NCI-H1092 treated with DMSO at 0.1 percent for 48 hours (cell line): Measurements from ENCODE around the gene PPP1R26.

Source experiments
- DNase-seq: peaks from one replicate; lab custom pipeline; 2025; lab: John Stamatoyannopoulos, UW

Gene PPP1R26

GRCh38 chr9:135488013-135488330 is 8.4 kb downstream of the PPP1R26 start:
- DNase-seq = no peak

GRCh38 chr9:135488527-135488926 is 8.9 kb downstream of the PPP1R26 start:
- no peak for DNase-seq

GRCh38 chr9:135489188-135489906 is 9.8 kb downstream of the PPP1R26 start:
- DNase-seq = no peak

GRCh38 chr9:135490166-135490870 is 10.7 kb downstream of the PPP1R26 start:
- no peak for DNase-seq

GRCh38 chr9:135490980-135491464 is 11.4 kb downstream of the PPP1R26 start:
- no peak for DNase-seq

GRCh38 chr9:135491764-135492163 is 12.2 kb downstream of the PPP1R26 start:
- no peak for DNase-seq

- no peak for DNase-seq
Observed at GRCh38 chr9:135492886-135493669, 13.5 kb downstream of the PPP1R26 start.

- no peak for DNase-seq
Observed at GRCh38 chr9:135494791-135495559, 15.4 kb downstream of the PPP1R26 start.

GRCh38 chr9:135498381-135499126 is 19.0 kb downstream of the PPP1R26 start:
- DNase-seq = no peak

GRCh38 chr9:135499326-135500070 is 19.9 kb downstream of the PPP1R26 start:
- peak; percentile 81 for DNase-seq

GRCh38 chr9:135500071-135500524 is 20.5 kb downstream of the PPP1R26 start:
- no peak for DNase-seq

GRCh38 chr9:135500525-135501260 is 21.1 kb downstream of the PPP1R26 start, which contains the start of gene MRPS2:
Gene MRPS2 (plus strand): TSS chr9:135500682. CDS start chr9:135500711, 29 bp downstream.
- peak; percentile 81 for DNase-seq

GRCh38 chr9:135501261-135502167 is 21.9 kb downstream of the PPP1R26 start:
- no peak for DNase-seq

GRCh38 chr9:135502168-135502872 is 22.7 kb downstream of the PPP1R26 start:
- no peak for DNase-seq

- DNase-seq = no peak
Observed at GRCh38 chr9:135502873-135503321, 23.3 kb downstream of the PPP1R26 start.

- no peak for DNase-seq
Observed at GRCh38 chr9:135503371-135504261, 24.0 kb downstream of the PPP1R26 start.
